K562 (cell line): ENCODE results near the gene RPUSD2. TPM values are rescaled to one million over a fixed set of nuclear protein-coding genes. Genes with fewer than 3 reads are reported as not detected.
A peak's percentile ranks its signal among the peaks of the same experiment; 100 is the strongest.

Experiments used
- CEBPZ ChIP-seq: fragments of 150-350 bp; IDR thresholded peaks from 2 replicates; pipeline ENCODE4 v1.6.1; 2014; ENCODE audit warnings: low read depth, mild to moderate bottlenecking, low read length, borderline replicate concordance
- PTRF ChIP-seq: fragments of 450-650 bp; IDR thresholded peaks from 2 replicates; pipeline ENCODE4 v1.6.1; 2016; ENCODE audit warnings: mild to moderate bottlenecking, missing genetic modification characterization, missing compliant biosample characterization
- RBM15 ChIP-seq: fragments of 200-400 bp; formaldehyde crosslinking; IDR thresholded peaks from 2 replicates; pipeline ENCODE4 v1.6.1; 2018; ENCODE audit warnings: mild to moderate bottlenecking, low read length, moderate library complexity; ENCODE audit not compliant: insufficient read depth
- SUPT5H ChIP-seq: fragments of 450-650 bp; IDR thresholded peaks from 2 replicates; pipeline ENCODE4 v1.6.1; 2016
- ZC3H11A ChIP-seq: IDR thresholded peaks from 2 replicates; pipeline ENCODE4 v1.6.1; 2012; ENCODE audit warnings: low read depth, low read length, improper control_type of control experiment
- polyA plus RNA-seq, 8 experiments: library from polyadenylated mRNA; depleted of rRNA in 4 of 8; stranded (reverse) in 5 of 8; unstranded in 3 of 8; fragments of >200 nt; fragmentation: Nextera tagmentation in 2 of 8; fragmentation: Illumina TruSeq in 1 of 8; extraction: Ambion mirVana in 2 of 8; extraction: Trizol in 1 of 8; gene quantifications; 2 replicates each; pipeline versions ENCODE4 v1.2.1 to v1.2.3, GENCODE V29; 2011 to 2014; ENCODE audit warnings: inconsistent platforms in 1 of 8, missing spikeins in 1 of 8
- total RNA-seq, 7 experiments: library from RNA; depleted of rRNA in 6 of 7; stranded (reverse); fragments of >200 nt in 6 of 7; fragmentation: Illumina TruSeq in 2 of 7; extraction: Trizol in 2 of 7; gene quantifications; 2 replicates each; pipeline versions ENCODE4 v1.2.1 to v1.2.3, GENCODE V29; 2011 to 2021; ENCODE audit warnings: low replicate concordance in 1 of 7
- TF ChIP-seq, protein P1 (sequence below): fragments of 450-650 bp; IDR thresholded peaks from 2 replicates; pipeline ENCODE4 v1.6.1; 2016; ENCODE audit warnings: low read depth
- TF ChIP-seq, protein P2 (sequence below), 2 experiments: IDR thresholded peaks; 2 replicates each; pipeline ENCODE4 v1.6.1; 2012; ENCODE audit warnings: improper control_type of control experiment in 2 of 2, low read depth in 2 of 2, low read length in 2 of 2, borderline replicate concordance in 1 of 2
- TF ChIP-seq, protein P3 (sequence below): fragments of 250-450 bp; sonication (Bioruptor Pico); IDR thresholded peaks from 2 replicates; pipeline ENCODE4 v1.4.0; 2020; ENCODE audit warnings: mild to moderate bottlenecking, moderate library complexity

RPUSD2 gene
- total and polyA plus RNA-seq, 9 of the 15 experiments (the other 6 are each of a cell fraction or from before 2014, with no cell fraction given), result 3.7 to 30.2 (median 14.3) TPM

DNA sequence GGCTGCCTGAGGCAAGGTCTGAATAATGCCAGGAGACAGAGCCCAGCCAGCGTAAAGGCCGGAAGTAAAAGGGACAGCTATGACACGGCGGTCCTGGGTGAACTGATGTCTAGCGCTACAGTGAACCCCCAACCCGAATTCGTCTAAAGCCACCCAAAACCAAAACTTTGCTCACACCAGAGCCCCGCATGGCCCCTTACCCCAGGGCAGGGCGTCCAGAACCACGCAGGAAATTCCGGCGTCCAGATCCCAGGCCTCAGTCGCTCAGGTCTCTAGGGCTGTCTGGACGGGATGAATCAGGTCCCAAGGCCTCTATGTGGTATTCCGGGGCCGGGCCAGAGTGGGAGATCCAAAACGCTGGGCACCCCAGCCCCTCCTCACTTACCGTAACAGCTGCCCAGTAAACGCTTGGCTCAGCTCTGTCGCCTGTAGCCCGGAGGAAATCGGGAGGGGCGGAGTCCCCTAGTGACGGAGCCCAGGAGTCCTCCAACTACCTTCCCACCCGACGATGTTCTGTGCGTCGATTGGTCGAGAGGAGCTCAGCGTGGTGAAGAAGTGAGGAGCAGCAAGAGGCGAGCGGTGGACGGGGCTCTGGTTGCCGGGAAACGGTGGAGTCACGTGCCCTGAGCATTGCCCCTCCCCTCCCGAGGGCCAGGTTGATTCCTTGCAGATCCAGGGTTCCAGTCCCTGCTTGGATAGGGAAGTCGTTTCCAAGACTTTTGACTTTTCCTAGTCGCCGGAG is 4.3 kb upstream of the RPUSD2 start, which contains the start of gene CCDC32 (continued):
- TF ChIP-seq, protein P1, sequence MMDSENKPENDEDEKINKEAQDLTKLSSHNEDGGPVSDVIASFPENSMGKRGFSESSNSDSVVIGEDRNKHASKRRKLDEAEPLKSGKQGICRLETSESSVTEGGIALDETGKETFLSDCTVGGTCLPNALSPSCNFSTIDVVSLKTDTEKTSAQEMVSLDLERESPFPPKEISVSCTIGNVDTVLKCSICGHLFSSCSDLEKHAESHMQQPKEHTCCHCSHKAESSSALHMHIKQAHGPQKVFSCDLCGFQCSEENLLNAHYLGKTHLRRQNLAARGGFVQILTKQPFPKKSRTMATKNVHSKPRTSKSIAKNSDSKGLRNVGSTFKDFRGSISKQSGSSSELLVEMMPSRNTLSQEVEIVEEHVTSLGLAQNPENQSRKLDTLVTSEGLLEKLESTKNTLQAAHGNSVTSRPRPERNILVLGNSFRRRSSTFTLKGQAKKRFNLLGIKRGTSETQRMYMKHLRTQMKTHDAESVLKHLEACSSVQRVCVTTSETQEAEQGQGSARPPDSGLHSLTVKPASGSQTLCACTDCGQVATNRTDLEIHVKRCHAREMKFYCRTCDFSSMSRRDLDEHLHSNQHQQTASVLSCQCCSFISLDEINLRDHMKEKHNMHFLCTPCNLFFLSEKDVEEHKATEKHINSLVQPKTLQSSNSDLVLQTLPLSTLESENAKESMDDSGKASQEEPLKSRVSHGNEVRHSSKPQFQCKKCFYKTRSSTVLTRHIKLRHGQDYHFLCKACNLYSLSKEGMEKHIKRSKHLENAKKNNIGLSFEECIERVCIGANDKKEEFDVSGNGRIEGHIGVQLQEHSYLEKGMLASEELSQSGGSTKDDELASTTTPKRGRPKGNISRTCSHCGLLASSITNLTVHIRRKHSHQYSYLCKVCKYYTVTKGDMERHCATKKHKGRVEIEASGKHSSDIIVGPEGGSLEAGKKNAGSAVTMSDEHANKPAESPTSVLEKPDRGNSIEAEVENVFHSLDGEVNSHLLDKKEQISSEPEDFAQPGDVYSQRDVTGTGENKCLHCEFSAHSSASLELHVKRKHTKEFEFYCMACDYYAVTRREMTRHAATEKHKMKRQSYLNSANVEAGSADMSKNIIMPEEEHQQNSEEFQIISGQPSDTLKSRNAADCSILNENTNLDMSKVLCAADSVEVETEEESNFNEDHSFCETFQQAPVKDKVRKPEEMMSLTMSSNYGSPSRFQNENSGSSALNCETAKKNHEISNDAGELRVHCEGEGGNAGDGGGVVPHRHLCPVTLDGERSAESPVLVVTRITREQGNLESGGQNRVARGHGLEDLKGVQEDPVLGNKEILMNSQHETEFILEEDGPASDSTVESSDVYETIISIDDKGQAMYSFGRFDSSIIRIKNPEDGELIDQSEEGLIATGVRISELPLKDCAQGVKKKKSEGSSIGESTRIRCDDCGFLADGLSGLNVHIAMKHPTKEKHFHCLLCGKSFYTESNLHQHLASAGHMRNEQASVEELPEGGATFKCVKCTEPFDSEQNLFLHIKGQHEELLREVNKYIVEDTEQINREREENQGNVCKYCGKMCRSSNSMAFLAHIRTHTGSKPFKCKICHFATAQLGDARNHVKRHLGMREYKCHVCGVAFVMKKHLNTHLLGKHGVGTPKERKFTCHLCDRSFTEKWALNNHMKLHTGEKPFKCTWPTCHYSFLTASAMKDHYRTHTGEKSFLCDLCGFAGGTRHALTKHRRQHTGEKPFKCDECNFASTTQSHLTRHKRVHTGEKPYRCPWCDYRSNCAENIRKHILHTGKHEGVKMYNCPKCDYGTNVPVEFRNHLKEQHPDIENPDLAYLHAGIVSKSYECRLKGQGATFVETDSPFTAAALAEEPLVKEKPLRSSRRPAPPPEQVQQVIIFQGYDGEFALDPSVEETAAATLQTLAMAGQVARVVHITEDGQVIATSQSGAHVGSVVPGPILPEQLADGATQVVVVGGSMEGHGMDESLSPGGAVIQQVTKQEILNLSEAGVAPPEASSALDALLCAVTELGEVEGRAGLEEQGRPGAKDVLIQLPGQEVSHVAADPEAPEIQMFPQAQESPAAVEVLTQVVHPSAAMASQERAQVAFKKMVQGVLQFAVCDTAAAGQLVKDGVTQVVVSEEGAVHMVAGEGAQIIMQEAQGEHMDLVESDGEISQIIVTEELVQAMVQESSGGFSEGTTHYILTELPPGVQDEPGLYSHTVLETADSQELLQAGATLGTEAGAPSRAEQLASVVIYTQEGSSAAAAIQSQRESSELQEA, result no peak
- TF ChIP-seq SUPT5H (peak; percentile 84), RBM15 (no peak), PTRF (tag) (no peak), CEBPZ (no peak), ZC3H11A (no peak)
- TF ChIP-seq, protein P2, sequence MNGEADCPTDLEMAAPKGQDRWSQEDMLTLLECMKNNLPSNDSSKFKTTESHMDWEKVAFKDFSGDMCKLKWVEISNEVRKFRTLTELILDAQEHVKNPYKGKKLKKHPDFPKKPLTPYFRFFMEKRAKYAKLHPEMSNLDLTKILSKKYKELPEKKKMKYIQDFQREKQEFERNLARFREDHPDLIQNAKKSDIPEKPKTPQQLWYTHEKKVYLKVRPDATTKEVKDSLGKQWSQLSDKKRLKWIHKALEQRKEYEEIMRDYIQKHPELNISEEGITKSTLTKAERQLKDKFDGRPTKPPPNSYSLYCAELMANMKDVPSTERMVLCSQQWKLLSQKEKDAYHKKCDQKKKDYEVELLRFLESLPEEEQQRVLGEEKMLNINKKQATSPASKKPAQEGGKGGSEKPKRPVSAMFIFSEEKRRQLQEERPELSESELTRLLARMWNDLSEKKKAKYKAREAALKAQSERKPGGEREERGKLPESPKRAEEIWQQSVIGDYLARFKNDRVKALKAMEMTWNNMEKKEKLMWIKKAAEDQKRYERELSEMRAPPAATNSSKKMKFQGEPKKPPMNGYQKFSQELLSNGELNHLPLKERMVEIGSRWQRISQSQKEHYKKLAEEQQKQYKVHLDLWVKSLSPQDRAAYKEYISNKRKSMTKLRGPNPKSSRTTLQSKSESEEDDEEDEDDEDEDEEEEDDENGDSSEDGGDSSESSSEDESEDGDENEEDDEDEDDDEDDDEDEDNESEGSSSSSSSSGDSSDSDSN (IDR thresholded peaks at IDR 0.05; ENCODE audit: borderline replicate concordance in 1 of 2, low read depth in 2 of 2, low read length in 2 of 2), result no peak
- TF ChIP-seq, protein P3, sequence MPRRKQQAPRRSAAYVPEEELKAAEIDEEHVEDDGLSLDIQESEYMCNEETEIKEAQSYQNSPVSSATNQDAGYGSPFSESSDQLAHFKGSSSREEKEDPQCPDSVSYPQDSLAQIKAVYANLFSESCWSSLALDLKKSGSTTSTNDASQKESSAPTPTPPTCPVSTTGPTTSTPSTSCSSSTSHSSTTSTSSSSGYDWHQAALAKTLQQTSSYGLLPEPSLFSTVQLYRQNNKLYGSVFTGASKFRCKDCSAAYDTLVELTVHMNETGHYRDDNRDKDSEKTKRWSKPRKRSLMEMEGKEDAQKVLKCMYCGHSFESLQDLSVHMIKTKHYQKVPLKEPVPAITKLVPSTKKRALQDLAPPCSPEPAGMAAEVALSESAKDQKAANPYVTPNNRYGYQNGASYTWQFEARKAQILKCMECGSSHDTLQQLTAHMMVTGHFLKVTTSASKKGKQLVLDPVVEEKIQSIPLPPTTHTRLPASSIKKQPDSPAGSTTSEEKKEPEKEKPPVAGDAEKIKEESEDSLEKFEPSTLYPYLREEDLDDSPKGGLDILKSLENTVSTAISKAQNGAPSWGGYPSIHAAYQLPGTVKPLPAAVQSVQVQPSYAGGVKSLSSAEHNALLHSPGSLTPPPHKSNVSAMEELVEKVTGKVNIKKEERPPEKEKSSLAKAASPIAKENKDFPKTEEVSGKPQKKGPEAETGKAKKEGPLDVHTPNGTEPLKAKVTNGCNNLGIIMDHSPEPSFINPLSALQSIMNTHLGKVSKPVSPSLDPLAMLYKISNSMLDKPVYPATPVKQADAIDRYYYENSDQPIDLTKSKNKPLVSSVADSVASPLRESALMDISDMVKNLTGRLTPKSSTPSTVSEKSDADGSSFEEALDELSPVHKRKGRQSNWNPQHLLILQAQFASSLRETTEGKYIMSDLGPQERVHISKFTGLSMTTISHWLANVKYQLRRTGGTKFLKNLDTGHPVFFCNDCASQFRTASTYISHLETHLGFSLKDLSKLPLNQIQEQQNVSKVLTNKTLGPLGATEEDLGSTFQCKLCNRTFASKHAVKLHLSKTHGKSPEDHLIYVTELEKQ (CRISPR knock-in tag), result no peak
